Common myeloid progenitor, CD34-positive (primary cell): ENCODE results near the gene UNKL.
"Not testable (repeated sequence)": the region's sequence is repeated elsewhere in the genome, so short reads cannot be mapped to it uniquely, and the experiment has no call there.

Experiments
- CTCF ChIA-PET: fragments of 350-600 bp; sonication (Branson Sonifier 250); formaldehyde crosslinking; loops from one replicate; lab custom pipeline; 2021; ENCODE audit warnings: antibody characterized with exemption; lab: Charles Lee
- POLR2A ChIA-PET: fragments of 350-600 bp; sonication (Branson Sonifier 250); formaldehyde crosslinking; loops from one replicate; lab custom pipeline; 2021; ENCODE audit warnings: antibody characterized with exemption; lab: Charles Lee
- DNase-seq, 3 donors: peaks; one replicate each; pipeline versions ENCODE4 v3.0.0 to v3.0.0-alpha.2; 2013
- H3K27ac ChIP-seq, 2 experiments: 1 replicate in 1 of 2; 2 replicates in 1 of 2; pipeline ENCODE4 v1.7.0; 2013; ENCODE audit warnings: inconsistent platforms in 2 of 2, low read length in 2 of 2, mild to moderate bottlenecking in 2 of 2, low read depth in 1 of 2, moderate library complexity in 1 of 2; ENCODE audit not compliant: severe bottlenecking in 2 of 2, insufficient read depth in 1 of 2, poor library complexity in 1 of 2
- H3K27me3 ChIP-seq, 5 experiments: replicated peaks in 2 of 5; 1 replicate in 3 of 5; 2 replicates in 2 of 5; pipeline versions ENCODE4 v1.6.1 to v1.7.0; 2013; ENCODE audit warnings: low read length in 4 of 5, mild to moderate bottlenecking in 2 of 5, moderate library complexity in 2 of 5, inconsistent platforms in 1 of 5; ENCODE audit not compliant: insufficient read depth in 5 of 5, control insufficient read depth in 4 of 5
- H3K36me3 ChIP-seq, 4 experiments: 1 replicate in 2 of 4; 2 replicates in 2 of 4; pipeline versions ENCODE4 v1.6.1 to v1.7.0; 2013; ENCODE audit warnings: low read length in 3 of 4, control low read depth in 1 of 4, mild to moderate bottlenecking in 1 of 4; ENCODE audit not compliant: control insufficient read depth in 4 of 4, insufficient read depth in 4 of 4
- H3K4me1 ChIP-seq, 4 experiments: 1 replicate in 3 of 4; 2 replicates in 1 of 4; pipeline versions ENCODE4 v1.6.1 to v1.7.1; 2013; ENCODE audit warnings: low read length in 3 of 4, mild to moderate bottlenecking in 3 of 4, control low read depth in 1 of 4, inconsistent platforms in 1 of 4, moderate library complexity in 1 of 4; ENCODE audit not compliant: control insufficient read depth in 4 of 4, insufficient read depth in 4 of 4; ENCODE audit errors: control extremely low read depth in 1 of 4
- H3K4me3 ChIP-seq, 7 experiments: 1 replicate in 4 of 7; 2 replicates in 3 of 7; pipeline versions ENCODE4 v1.5.1 to v1.7.0; 2013; ENCODE audit warnings: mild to moderate bottlenecking in 7 of 7, low read length in 6 of 7, moderate library complexity in 6 of 7, inconsistent platforms in 2 of 7, low read depth in 2 of 7, control low read depth in 1 of 7; ENCODE audit not compliant: insufficient read depth in 4 of 7, control insufficient read depth in 1 of 7; ENCODE audit errors: extremely low read depth in 1 of 7
- H3K9me3 ChIP-seq, 5 experiments: 1 replicate in 4 of 5; 2 replicates in 1 of 5; pipeline versions ENCODE4 v1.6.1 to v1.7.1; 2013; ENCODE audit warnings: low read length in 4 of 5, mild to moderate bottlenecking in 2 of 5, inconsistent platforms in 1 of 5, low read depth in 1 of 5, moderate library complexity in 1 of 5; ENCODE audit not compliant: control insufficient read depth in 4 of 5, insufficient read depth in 2 of 5; ENCODE audit errors: control extremely low read depth in 1 of 5
- WGBS: methylation state at CpG from one replicate; pipeline ENCODE4 v1.1.5; 2013; ENCODE audit not compliant: insufficient coverage; 5-methylcytosine and 5-hydroxymethylcytosine counted together

UNKL gene

DNA sequence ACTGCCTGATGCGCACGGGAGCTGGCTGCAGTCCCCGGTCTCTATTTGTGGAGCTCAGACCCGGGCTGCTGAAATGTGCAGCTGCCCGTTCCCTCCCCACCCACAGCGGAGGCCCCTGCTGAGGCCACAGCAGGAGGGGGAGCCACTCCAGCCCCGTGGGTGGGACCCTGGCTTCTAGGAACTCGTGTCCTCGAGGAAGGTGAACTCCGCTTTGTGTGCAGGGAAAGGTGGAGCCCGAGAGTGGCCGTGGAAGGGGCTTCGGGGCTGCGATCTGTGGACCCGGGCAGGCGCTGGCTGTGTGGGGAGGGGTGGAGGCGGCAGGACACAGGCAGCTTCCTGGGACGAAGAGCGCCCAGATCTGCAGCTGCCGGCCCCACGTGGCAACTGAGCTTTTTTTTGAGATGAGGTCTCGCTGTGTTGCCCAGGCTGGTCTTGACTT, 26.9 kb upstream of the UNKL start:
- Histone ChIP-seq H3K27me3 (no peaks in the 10 kb centered on the region), H3K27ac (no peak overlapping the region), H3K9me3 (no peaks in the 10 kb centered on the region), H3K4me1 (no peaks in the 10 kb centered on the region), H3K4me3 (no peak overlapping the region), H3K36me3 (peaks cover 2 to 14% (median 8%) of the 10 kb centered on the region in 4 experiments)
- no peak for DNase-seq
- CTCF ChIA-PET: interaction anchor here (0.9 to 1.1 kb wide), 2 partner anchors 13 to 17 kb away, joined by 3 read pairs; no protein-coding TSS in a partner anchor
- POLR2A ChIA-PET: interaction anchor here (0.6 kb wide), 1 partner anchor 1623 kb away, joined by 5 read pairs; no protein-coding TSS in a partner anchor
- 97% methylated on average over 21 of the region's 22 CpGs for WGBS

DNA sequence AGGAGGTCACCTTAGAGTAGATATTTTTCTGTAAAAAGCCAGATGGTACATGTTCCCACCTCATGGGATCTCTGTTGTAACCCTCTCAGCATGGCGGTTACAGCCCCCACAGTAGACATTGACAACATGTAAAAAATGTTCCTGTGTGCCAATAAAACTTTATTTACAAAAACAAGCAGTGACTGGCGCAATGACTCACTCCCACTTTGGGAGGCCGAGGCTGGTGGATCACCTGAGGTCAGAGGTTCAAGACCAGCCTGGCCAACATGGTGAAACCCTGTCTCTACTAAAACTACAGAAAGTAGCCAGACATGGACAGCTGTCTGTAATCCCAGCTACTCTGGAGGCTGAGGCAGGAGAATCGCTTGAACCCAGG, 25.2 kb upstream of the UNKL start:
- H3K27me3 ChIP-seq, POLR2A ChIA-PET, H3K9me3 ChIP-seq, H3K36me3 ChIP-seq, H3K27ac ChIP-seq, H3K4me1 ChIP-seq, H3K4me3 ChIP-seq, DNase-seq, CTCF ChIA-PET: not testable (repeated sequence)
- WGBS: 100% methylated on average over 4 of the region's 4 CpGs

GRCh38 chr16:1439058-1439698, 24.7 kb upstream of the UNKL start:
- H3K36me3 ChIP-seq: peaks cover 0 to 2% (median 0%) of the 10 kb centered on the region in 4 experiments
- ChIA-PET CTCF (no interaction called here), POLR2A (no interaction called here)
- no peaks in the 10 kb centered on the region for H3K9me3 ChIP-seq
- no peak overlapping the region for H3K4me3 ChIP-seq
- H3K4me1 ChIP-seq: no peaks in the 10 kb centered on the region
- no peaks in the 10 kb centered on the region for H3K27me3 ChIP-seq
- no peak for DNase-seq
- 94% methylated on average over 20 of the region's 27 CpGs for WGBS
- no peak overlapping the region for H3K27ac ChIP-seq

DNA sequence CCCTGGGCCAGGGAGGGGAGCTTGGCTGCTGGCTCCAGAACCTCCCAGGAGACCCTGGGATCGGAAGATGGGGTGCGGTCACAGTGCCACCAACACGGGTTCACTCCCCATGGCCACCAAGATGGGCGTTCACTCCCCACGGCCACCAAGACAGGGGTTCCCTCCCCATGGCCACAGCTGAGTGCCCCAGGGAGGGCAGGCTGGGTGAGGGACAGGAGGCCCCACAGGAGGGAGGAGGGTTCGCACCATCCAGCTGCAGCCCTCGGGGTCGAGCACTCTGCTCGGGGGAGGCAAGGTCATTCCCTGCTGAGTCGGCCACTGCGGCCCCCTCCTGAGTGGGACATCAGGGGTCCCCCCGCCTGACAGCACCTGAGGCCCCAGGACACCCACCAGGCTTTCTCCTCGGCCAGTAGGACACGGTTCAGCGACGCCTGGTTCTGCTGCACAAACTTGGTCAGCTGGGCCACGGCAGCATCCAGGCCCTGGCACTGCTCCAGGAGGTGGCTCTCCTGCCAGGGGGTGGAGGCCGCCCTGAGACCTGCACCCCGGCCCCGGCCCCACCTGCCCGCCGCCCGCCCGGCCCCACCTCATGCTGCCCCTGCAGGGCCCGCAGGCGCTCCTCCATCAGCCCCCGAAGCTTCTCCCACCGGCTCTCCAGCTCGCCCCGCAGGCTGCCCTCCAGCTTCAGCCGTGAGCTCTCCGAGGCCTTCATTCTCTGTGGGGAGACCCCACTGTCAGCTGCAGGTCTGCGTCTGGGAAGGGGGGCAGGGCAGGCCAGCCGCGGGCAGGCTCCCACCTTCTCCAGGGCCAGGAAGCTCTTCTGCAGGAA, 23.9 kb upstream of the UNKL start:
- WGBS: 95% methylated on average over 34 of the region's 35 CpGs
- H3K4me3 ChIP-seq: no peak overlapping the region
- peaks cover 0 to 7% (median 3%) of the 10 kb centered on the region in 4 experiments for H3K4me1 ChIP-seq
- no peak for DNase-seq
- H3K27ac ChIP-seq: no peak overlapping the region
- H3K9me3 ChIP-seq: no peaks in the 10 kb centered on the region
- H3K27me3 ChIP-seq: no peaks in the 10 kb centered on the region
- ChIA-PET POLR2A (interaction anchor here (0.8 kb wide), 1 partner anchor 17 kb away, joined by 3 read pairs; no protein-coding TSS in a partner anchor), CTCF (interaction anchor here (0.9 kb wide), 1 partner anchor 25 kb away, joined by 3 read pairs; no protein-coding TSS in a partner anchor)
- peaks cover 0 to 2% (median 0%) of the 10 kb centered on the region in 4 experiments for H3K36me3 ChIP-seq

- Histone ChIP-seq H3K4me1 (peaks cover 0 to 14% (median 6%) of the 10 kb centered on the region in 4 experiments), H3K36me3 (peaks cover 0 to 2% (median 0%) of the 10 kb centered on the region in 4 experiments), H3K27me3 (no peaks in the 10 kb centered on the region), H3K9me3 (no peaks in the 10 kb centered on the region), H3K4me3 (no peak overlapping the region), H3K27ac (no peak overlapping the region)
- DNase-seq: no peak
- POLR2A ChIA-PET: interaction anchor here (0.8 kb wide), 1 partner anchor 16 kb away, joined by 3 read pairs; no protein-coding TSS in a partner anchor
- CTCF ChIA-PET: no interaction called here
- WGBS: 94% methylated on average over 18 of the region's 22 CpGs
Measured at GRCh38 chr16:1437606-1438005, 23.1 kb upstream of the UNKL start.

DNA sequence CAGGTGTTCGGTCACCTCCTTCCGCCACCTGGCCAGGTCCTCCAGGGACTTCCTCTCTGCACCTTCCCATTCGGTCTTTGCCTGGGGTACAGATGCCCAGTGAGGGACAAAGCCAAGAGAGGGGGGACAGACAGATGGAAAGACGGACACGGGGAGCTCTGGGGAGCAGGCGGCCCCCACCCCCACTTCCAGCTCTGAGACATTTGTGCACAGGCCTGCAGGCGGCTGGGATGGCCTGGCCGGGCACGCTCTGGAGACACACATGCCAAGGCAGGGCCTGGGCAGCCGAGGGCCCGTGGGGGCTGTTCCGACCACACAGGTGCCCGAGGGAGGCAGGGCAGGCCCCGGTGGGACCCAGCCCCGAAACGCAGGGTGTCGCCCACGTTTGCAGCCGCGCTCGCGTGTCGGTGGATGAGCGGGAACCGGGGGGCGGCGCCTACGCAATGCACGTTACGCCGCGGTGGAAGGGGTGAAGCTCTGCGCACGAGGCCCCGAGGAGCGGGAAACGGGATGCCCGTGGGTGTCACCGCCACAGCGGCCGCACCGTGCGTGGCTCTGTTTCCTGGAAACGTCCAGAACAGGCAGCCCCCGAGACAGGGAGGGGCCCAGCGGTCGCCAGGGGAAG, 22.3 kb upstream of the UNKL start:
- Histone ChIP-seq H3K27me3 (no peaks in the 10 kb centered on the region), H3K36me3 (peaks cover 0 to 2% (median 0%) of the 10 kb centered on the region in 4 experiments), H3K9me3 (no peaks in the 10 kb centered on the region), H3K27ac (no peak overlapping the region), H3K4me1 (peaks cover 0 to 16% (median 7%) of the 10 kb centered on the region in 4 experiments), H3K4me3 (no peak overlapping the region)
- POLR2A ChIA-PET: no interaction called here
- WGBS: 91% methylated on average over 46 of the region's 47 CpGs
- CTCF ChIA-PET: no interaction called here
- no peak for DNase-seq
